CD14-positive monocyte (primary cell): Measurements from ENCODE around the gene KNDC1. TPM values are rescaled to one million over a fixed set of nuclear protein-coding genes. Genes with fewer than 3 reads are reported as not detected.

ENCODE experiments used
- DNase-seq, 3 donors: peaks; one replicate each; pipeline ENCODE4 v3.0.0-alpha.2; 2011 to 2022
- H2AFZ ChIP-seq: 2 replicates; pipeline ENCODE4 v1.6.0; 2012; ENCODE audit warnings: mild to moderate bottlenecking, low read depth, low read length, inconsistent platforms; ENCODE audit not compliant: insufficient read depth, poor library complexity, severe bottlenecking
- H3K27ac ChIP-seq, 2 donors: 1 replicate in 1 of 2; 2 replicates in 1 of 2; pipeline ENCODE4 v1.5.1; 2012 to 2013; ENCODE audit warnings: low read length in 2 of 2, control low read depth in 1 of 2, inconsistent platforms in 1 of 2, low read depth in 1 of 2, mild to moderate bottlenecking in 1 of 2
- H3K27me3 ChIP-seq, 2 donors: one replicate each; pipeline versions ENCODE4 v1.6.0 to v1.6.1; 2011 to 2013; ENCODE audit warnings: low read length in 2 of 2; ENCODE audit not compliant: control insufficient read depth in 2 of 2, insufficient read depth in 2 of 2
- H3K36me3 ChIP-seq, 2 donors: replicated peaks in 1 of 2; 1 replicate in 1 of 2; 2 replicates in 1 of 2; pipeline versions ENCODE4 v1.5.1 to v1.6.1; 2012 to 2013; ENCODE audit warnings: low read length in 2 of 2, control low read depth in 1 of 2, inconsistent platforms in 1 of 2, mild to moderate bottlenecking in 1 of 2; ENCODE audit not compliant: insufficient read depth in 2 of 2, control insufficient read depth in 1 of 2
- H3K4me1 ChIP-seq, 2 donors: 1 replicate in 1 of 2; 2 replicates in 1 of 2; pipeline versions ENCODE4 v1.5.1 to v1.6.1; 2012 to 2013; ENCODE audit warnings: low read length in 2 of 2, control low read depth in 1 of 2, inconsistent platforms in 1 of 2, mild to moderate bottlenecking in 1 of 2, moderate library complexity in 1 of 2; ENCODE audit not compliant: insufficient read depth in 2 of 2, control insufficient read depth in 1 of 2
- H3K4me2 ChIP-seq: replicated peaks from 2 replicates; pipeline ENCODE3; 2012; ENCODE audit warnings: low read length, moderate library complexity, mild to moderate bottlenecking; ENCODE audit not compliant: poor library complexity, severe bottlenecking; ENCODE audit errors: extremely low read depth
- H3K4me3 ChIP-seq, 3 experiments: fragments of 200-600 bp in 1 of 3; sonication (generic) in 1 of 3; replicated peaks in 1 of 3; 1 replicate in 2 of 3; 2 replicates in 1 of 3; pipeline ENCODE4 v1.5.1; 2011 to 2013; ENCODE audit warnings: low read length in 3 of 3, mild to moderate bottlenecking in 3 of 3, control low read depth in 2 of 3, low read depth in 2 of 3, inconsistent platforms in 1 of 3, moderate library complexity in 1 of 3
- H3K79me2 ChIP-seq: 2 replicates; pipeline ENCODE4 v1.6.0; 2012; ENCODE audit warnings: mild to moderate bottlenecking, control low read depth, inconsistent platforms, low read length, moderate library complexity; ENCODE audit not compliant: insufficient read depth
- H3K9ac ChIP-seq: 2 replicates; pipeline ENCODE4 v1.6.0; 2017; ENCODE audit warnings: low read length, mild to moderate bottlenecking; ENCODE audit not compliant: insufficient read depth, poor library complexity, severe bottlenecking
- H3K9me3 ChIP-seq, 2 donors: replicated peaks in 1 of 2; 1 replicate in 1 of 2; 2 replicates in 1 of 2; pipeline versions ENCODE4 v1.5.1 to v1.6.1; 2012 to 2013; ENCODE audit warnings: low read length in 2 of 2, control low read depth in 1 of 2; ENCODE audit not compliant: control insufficient read depth in 1 of 2, insufficient read depth in 1 of 2
- H4K20me1 ChIP-seq: 2 replicates; pipeline ENCODE4 v1.6.0; 2012; ENCODE audit warnings: mild to moderate bottlenecking, low read length, control low read depth, moderate library complexity; ENCODE audit not compliant: insufficient read depth
- H3K27ac Mint-ChIP-seq, 7 donors: one replicate each; pipeline ENCODE4 v1.8.0; 2020; ENCODE audit warnings: mild to moderate bottlenecking in 7 of 7, mixed read lengths in 7 of 7, moderate library complexity in 6 of 7, inconsistent platforms in 2 of 7
- H3K27me3 Mint-ChIP-seq, 3 donors: one replicate each; pipeline ENCODE4 v1.8.0; 2021 to 2022; ENCODE audit warnings: low read depth in 3 of 3, mild to moderate bottlenecking in 3 of 3, mixed read lengths in 3 of 3, moderate library complexity in 3 of 3, inconsistent platforms in 1 of 3
- H3K36me3 Mint-ChIP-seq, 2 donors: one replicate each; pipeline ENCODE4 v1.8.0; 2020; ENCODE audit warnings: mixed read lengths in 2 of 2, inconsistent platforms in 1 of 2, mild to moderate bottlenecking in 1 of 2
- H3K4me1 Mint-ChIP-seq: one replicate; pipeline ENCODE4 v1.8.0; 2020; ENCODE audit warnings: mild to moderate bottlenecking, mixed read lengths
- H3K4me3 Mint-ChIP-seq, 2 donors: one replicate each; pipeline ENCODE4 v1.8.0; 2020; ENCODE audit warnings: mild to moderate bottlenecking in 2 of 2, mixed read lengths in 2 of 2, moderate library complexity in 1 of 2
- H3K9me3 Mint-ChIP-seq, 7 donors: one replicate each; pipeline ENCODE4 v1.8.0; 2020 to 2022; ENCODE audit warnings: mixed read lengths in 7 of 7, mild to moderate bottlenecking in 6 of 7, moderate library complexity in 6 of 7, inconsistent platforms in 2 of 7
- WGBS: methylation state at CpG from one replicate; pipeline ENCODE4 v1.1.5; 2013; ENCODE audit warnings: missing lambda C conversion rate; ENCODE audit not compliant: insufficient coverage; 5-methylcytosine and 5-hydroxymethylcytosine counted together
- intact Hi-C, 2 donors: fragments of 100-400 bp; cut with micrococcal nuclease; formaldehyde crosslinking; loops; one replicate each; pipeline versions ENCODE4 v1.15.0 to v1.15.1; 2023
- polyA plus RNA-seq, 3 donors: library from polyadenylated mRNA; depleted of rRNA in 1 of 3; unstranded in 2 of 3; stranded (reverse) in 1 of 3; fragments of 300-500 nt in 2 of 3; fragments of >200 nt in 1 of 3; fragmentation: Illumina TruSeq in 2 of 3; gene quantifications; 1 replicate in 2 of 3; 2 replicates in 1 of 3; pipeline ENCODE4 v1.2.3, GENCODE V29; 2012 to 2021
- TF ChIP-seq, protein P1 (sequence below): fragments of 200-600 bp; IDR thresholded peaks from one replicate; pipeline ENCODE4 v1.8.0; 2022; ENCODE audit warnings: antibody characterized with exemption, mild to moderate bottlenecking

KNDC1 gene
- polyA plus RNA-seq, 3 donors, result 0.22 to 0.80 TPM; not detected in 1

DNA sequence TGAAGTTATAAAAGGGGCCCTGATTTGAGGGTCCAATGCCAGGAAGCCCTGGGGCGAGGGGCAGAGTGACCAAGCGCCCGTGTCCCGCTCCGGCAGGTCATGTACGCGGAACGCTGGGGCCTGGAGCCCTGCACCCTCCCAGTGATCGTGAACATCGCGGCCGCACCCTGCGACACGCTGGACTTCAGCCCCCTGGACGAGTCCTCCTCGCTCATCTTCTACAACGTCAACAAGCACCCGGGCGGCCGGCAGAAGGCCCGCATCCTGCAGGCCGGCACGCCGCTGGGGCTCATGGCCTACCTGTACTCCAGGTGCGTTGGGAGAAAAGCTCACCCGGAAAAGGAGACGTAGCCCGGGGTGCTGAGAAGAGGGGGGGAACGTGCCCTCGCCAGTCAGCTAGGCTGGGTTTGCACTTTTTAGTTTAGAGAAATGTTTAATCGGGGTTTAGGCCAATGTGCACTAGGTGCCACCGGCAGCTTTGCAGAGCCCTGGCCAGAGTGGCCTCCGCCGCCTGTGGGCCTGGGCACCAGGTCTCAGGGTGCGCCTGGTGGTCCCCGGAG, 47.1 kb downstream of the KNDC1 start:
- no peaks in the 10 kb centered on the region for H3K79me2 ChIP-seq
- no peaks in the 10 kb centered on the region for H3K36me3 ChIP-seq
- H3K27me3 Mint-ChIP-seq, result peaks cover 0 to 3% (median 2%) of the 10 kb centered on the region in 3 donors
- no peaks in the 10 kb centered on the region for H3K9me3 ChIP-seq
- H3K27ac Mint-ChIP-seq, result peak overlapping the region in 2 of 7 donors; percentile 41 to 66
- no peak overlapping the region for H3K9ac ChIP-seq
- no peaks in the 10 kb centered on the region for H3K9me3 Mint-ChIP-seq
- H3K4me2 ChIP-seq, result no peak overlapping the region
- TF ChIP-seq, protein P1, sequence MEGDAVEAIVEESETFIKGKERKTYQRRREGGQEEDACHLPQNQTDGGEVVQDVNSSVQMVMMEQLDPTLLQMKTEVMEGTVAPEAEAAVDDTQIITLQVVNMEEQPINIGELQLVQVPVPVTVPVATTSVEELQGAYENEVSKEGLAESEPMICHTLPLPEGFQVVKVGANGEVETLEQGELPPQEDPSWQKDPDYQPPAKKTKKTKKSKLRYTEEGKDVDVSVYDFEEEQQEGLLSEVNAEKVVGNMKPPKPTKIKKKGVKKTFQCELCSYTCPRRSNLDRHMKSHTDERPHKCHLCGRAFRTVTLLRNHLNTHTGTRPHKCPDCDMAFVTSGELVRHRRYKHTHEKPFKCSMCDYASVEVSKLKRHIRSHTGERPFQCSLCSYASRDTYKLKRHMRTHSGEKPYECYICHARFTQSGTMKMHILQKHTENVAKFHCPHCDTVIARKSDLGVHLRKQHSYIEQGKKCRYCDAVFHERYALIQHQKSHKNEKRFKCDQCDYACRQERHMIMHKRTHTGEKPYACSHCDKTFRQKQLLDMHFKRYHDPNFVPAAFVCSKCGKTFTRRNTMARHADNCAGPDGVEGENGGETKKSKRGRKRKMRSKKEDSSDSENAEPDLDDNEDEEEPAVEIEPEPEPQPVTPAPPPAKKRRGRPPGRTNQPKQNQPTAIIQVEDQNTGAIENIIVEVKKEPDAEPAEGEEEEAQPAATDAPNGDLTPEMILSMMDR, result no peak
- H3K4me3 Mint-ChIP-seq, result no peak overlapping the region
- H3K4me3 ChIP-seq, result no peak overlapping the region
- no peaks in the 10 kb centered on the region for H4K20me1 ChIP-seq
- WGBS, result 96% methylated on average over 33 of the region's 36 CpGs
- no peaks in the 10 kb centered on the region for H3K4me1 Mint-ChIP-seq
- H3K36me3 Mint-ChIP-seq, result no peaks in the 10 kb centered on the region
- no peak overlapping the region for H3K27ac ChIP-seq
- H3K27me3 ChIP-seq, result no peaks in the 10 kb centered on the region
- no peak for DNase-seq
- H3K4me1 ChIP-seq, result no peaks in the 10 kb centered on the region
- intact Hi-C loops, result no loop called here
- H2AFZ ChIP-seq, result no peak overlapping the region

GRCh38 chr10:133207627-133208026, 47.6 kb downstream of the KNDC1 start:
- intact Hi-C loops, result no loop called here
- no peak overlapping the region for H3K9ac ChIP-seq
- Mint-ChIP-seq H3K4me3 (no peak overlapping the region), H3K27me3 (peaks cover 0 to 3% (median 2%) of the 10 kb centered on the region in 3 donors), H3K27ac (no peak overlapping the region), H3K36me3 (no peaks in the 10 kb centered on the region), H3K4me1 (no peaks in the 10 kb centered on the region), H3K9me3 (no peaks in the 10 kb centered on the region)
- TF ChIP-seq, protein P1, result no peak
- no peaks in the 10 kb centered on the region for H3K27me3 ChIP-seq
- WGBS, result 89% methylated on average over 17 of the region's 17 CpGs
- no peaks in the 10 kb centered on the region for H3K4me1 ChIP-seq
- no peaks in the 10 kb centered on the region for H4K20me1 ChIP-seq
- no peak overlapping the region for H3K4me2 ChIP-seq
- H2AFZ ChIP-seq, result no peak overlapping the region
- H3K4me3 ChIP-seq, result no peak overlapping the region
- DNase-seq, result no peak
- no peaks in the 10 kb centered on the region for H3K36me3 ChIP-seq
- no peak overlapping the region for H3K27ac ChIP-seq
- no peaks in the 10 kb centered on the region for H3K79me2 ChIP-seq
- H3K9me3 ChIP-seq, result no peaks in the 10 kb centered on the region
